ENCODE results near the gene WNK3.
"Not testable (repeated sequence)": the region's sequence is repeated elsewhere in the genome, so short reads cannot be mapped to it uniquely, and the experiment has no call there.

GRCh38 chrX:54337383-54337782 lies 20.5 kb downstream of the WNK3 start:
- not testable (repeated sequence) for TF ChIP-seq CTCF, POLR2A (IDR thresholded peaks at IDR 0.05)

Data from esophagus squamous epithelium (tissue), 4 donors.